ENCODE data around the gene RAD51B. TPM values are rescaled to one million over a fixed set of nuclear protein-coding genes. Genes with fewer than 3 reads are reported as not detected.

RAD51B gene
- total RNA-seq, 1 experiment from 2014 or later, result 10.8 TPM

- H3K9me3 ChIP-seq (ENCODE audit: low read length), result no peaks in the 10 kb centered on the region
- no peak overlapping the region for H3K27ac ChIP-seq (ENCODE audit: low read length)
- no TSS peak for BruUV-seq (replicated peaks)
- H3K9ac ChIP-seq (ENCODE audit: low read length), result no peak overlapping the region
- no peaks in the 10 kb centered on the region for H3K79me2 ChIP-seq (ENCODE audit: low read length)
- no peaks in the 10 kb centered on the region for H3K27me3 ChIP-seq (ENCODE audit: low read length)
- H3K4me1 ChIP-seq (ENCODE audit: insufficient read depth, low read length), result no peaks in the 10 kb centered on the region
- H3F3A ChIP-seq (ENCODE audit: low read length, unreplicated experiment), result no peaks in the 10 kb centered on the region
- no peak overlapping the region for H3K4me3 ChIP-seq (ENCODE audit: low read length)
- ChIA-PET POLR2A (ENCODE audit: unreplicated experiment) (no interaction called here), CTCF (interaction anchor here (0.7 kb wide), 1 partner anchor 33 kb away, joined by 4 read pairs; no protein-coding TSS in a partner anchor)
- no peaks in the 10 kb centered on the region for H3K36me3 ChIP-seq (ENCODE audit: low read depth, low read length)
- no peak for TF ChIP-seq EZH2phosphoT487 (IDR thresholded peaks at IDR 0.05; ENCODE audit: borderline replicate concordance, low read length)
- no peak for TF ChIP-seq EZH2 (IDR thresholded peaks at IDR 0.05; ENCODE audit: low read length, unreplicated experiment)
- TF ChIP-seq CTCF (conservative IDR thresholded peaks at IDR 0.05; ENCODE audit: low read depth, low read length), result no peak
- no peak for DNase-seq
- no peak; the same call in 1 of the 2 replicates for ATAC-seq
- no peak overlapping the region for H3K4me2 ChIP-seq (ENCODE audit: low read length)
- no peaks in the 10 kb centered on the region for H4K20me1 ChIP-seq (ENCODE audit: low read length)
- intact Hi-C loops (cut with micrococcal nuclease), result no loop called here
- no peak overlapping the region for H2AFZ ChIP-seq (ENCODE audit: low read length)
- H3K9me2 ChIP-seq (replicated peaks; ENCODE audit: low read length), result no peaks in the 10 kb centered on the region
Measured at GRCh38 chr14:68716698-68717097, 897.1 kb downstream of the RAD51B start.

- peak; percentile 52 for DNase-seq
Measured at GRCh38 chr14:68718023-68718990, 898.7 kb downstream of the RAD51B start.

More at GRCh38 chr14:68718023-68718990, 898.7 kb downstream of the RAD51B start:
- no peaks in the 10 kb centered on the region for H4K20me1 ChIP-seq (ENCODE audit: low read length)
- ChIA-PET CTCF (no interaction called here), POLR2A (ENCODE audit: unreplicated experiment) (no interaction called here)
- BruUV-seq (replicated peaks), result no TSS peak
- H3K4me1 ChIP-seq (ENCODE audit: insufficient read depth, low read length), result no peaks in the 10 kb centered on the region
- H3K9ac ChIP-seq (ENCODE audit: low read length), result no peak overlapping the region
- no peak overlapping the region for H3K27ac ChIP-seq (ENCODE audit: low read length)
- intact Hi-C loops (cut with micrococcal nuclease), result no loop called here
- H3K27me3 ChIP-seq (ENCODE audit: low read length), result no peaks in the 10 kb centered on the region
- no peaks in the 10 kb centered on the region for H3K79me2 ChIP-seq (ENCODE audit: low read length)
- no peak overlapping the region for H3K4me2 ChIP-seq (ENCODE audit: low read length)
- no peak overlapping the region for H2AFZ ChIP-seq (ENCODE audit: low read length)
- H3K36me3 ChIP-seq (ENCODE audit: low read depth, low read length), result no peaks in the 10 kb centered on the region
- peak; percentile 82 for ATAC-seq
- H3K4me3 ChIP-seq (ENCODE audit: low read length), result no peak overlapping the region
- no peaks in the 10 kb centered on the region for H3F3A ChIP-seq (ENCODE audit: low read length, unreplicated experiment)
- TF ChIP-seq CTCF (conservative IDR thresholded peaks at IDR 0.05; ENCODE audit: low read depth, low read length), result peak; percentile 63
- no peak for TF ChIP-seq EZH2 (IDR thresholded peaks at IDR 0.05; ENCODE audit: low read length, unreplicated experiment)
- no peaks in the 10 kb centered on the region for H3K9me3 ChIP-seq (ENCODE audit: low read length)
- no peaks in the 10 kb centered on the region for H3K9me2 ChIP-seq (replicated peaks; ENCODE audit: low read length)

All from PC-3 (cell line).